Stimulated activated CD4-positive, alpha-beta T cell treated with anti-CD3 and anti-CD28 coated beads, Interleukin-1b, Interleukin-23, amount 100 ng/mL, for 24 hours (primary cell): Measurements from ENCODE around the gene ANKRD33.

Experiments used
- DNase-seq, 4 experiments: peaks; one replicate each; pipeline ENCODE4 v3.0.0-alpha.2; 2020; ENCODE audit warnings: low read depth in 4 of 4, low spot score in 1 of 4

The ANKRD33 gene

DNA sequence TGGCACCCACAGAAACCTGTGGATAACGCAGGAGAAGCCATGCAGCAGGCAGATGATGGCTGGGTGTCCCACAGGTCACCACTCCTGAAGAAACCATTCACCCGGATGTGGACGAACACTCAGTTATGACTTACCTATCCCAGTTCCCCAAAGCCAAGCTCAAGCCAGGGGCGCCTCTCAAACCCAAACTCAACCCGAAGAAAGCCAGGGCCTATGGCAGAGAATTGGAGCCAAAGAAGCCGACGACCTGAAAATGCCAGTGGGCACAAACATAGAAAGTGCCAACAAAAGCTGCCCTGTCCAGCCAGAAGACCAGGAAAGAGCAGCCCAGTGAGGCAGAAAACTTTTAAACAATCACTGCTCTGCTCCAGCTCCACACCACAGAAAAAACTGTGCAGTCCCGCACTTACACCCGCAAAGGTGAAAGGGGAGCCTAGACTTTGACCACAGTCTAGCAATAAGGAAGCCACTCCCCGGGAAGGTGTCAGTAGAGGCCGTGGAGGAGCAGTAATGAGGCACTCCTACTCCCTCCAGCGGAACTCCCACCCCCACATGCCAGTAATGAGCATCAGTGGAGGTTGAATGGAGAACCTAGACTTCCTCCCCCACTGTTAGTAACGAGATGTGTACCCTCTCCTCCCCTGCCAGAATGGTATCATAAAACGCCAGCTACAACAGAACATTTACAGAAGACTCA is 13.4 kb downstream of the ANKRD33 start:
- no peak for DNase-seq

DNA sequence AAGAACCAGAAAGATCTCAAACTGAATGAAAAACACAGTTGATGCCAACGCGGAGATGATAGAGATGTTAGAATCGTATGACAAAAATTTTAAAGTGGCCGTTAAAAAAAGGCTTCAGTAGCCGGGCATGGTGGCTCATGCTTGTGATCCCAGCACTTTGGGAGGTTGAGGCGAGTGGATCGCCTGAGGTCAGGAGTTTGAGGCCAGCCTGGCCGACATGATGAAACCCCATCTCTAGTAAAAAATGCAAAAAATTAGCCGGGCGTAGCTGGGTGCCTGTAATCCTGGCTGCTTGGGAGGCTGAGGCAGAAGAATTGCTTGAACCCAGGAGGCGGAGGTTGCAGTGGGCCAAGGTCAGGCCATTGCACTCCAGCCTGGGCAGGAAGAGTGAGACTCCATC is 14.0 kb downstream of the ANKRD33 start:
- no peak for DNase-seq

DNA sequence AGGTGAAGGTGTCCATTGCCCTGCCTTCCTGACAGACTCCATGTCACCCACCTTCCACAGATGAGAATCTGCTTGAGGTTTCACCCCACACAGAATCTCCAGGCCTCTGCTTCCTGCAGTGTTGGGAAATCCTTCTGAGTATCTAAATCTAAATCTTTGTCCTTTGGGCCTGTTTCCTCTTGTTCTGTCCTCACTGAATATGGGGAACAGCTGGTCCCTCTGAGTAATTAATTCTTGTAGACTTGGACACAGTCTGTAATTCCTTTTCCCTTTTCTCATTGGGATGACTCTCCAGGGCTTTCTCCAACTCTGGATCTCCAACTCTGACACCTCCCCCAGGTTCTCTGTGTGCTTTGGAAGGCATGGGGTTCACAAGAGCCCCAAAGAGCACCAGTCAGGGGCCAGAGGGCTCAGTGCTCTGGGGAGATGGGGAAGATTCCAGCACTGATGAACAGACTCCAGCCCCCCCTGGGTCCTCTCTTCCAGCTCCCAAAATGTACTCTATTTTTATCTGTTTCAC is 17.1 kb downstream of the ANKRD33 start:
- DNase-seq = no peak

DNA sequence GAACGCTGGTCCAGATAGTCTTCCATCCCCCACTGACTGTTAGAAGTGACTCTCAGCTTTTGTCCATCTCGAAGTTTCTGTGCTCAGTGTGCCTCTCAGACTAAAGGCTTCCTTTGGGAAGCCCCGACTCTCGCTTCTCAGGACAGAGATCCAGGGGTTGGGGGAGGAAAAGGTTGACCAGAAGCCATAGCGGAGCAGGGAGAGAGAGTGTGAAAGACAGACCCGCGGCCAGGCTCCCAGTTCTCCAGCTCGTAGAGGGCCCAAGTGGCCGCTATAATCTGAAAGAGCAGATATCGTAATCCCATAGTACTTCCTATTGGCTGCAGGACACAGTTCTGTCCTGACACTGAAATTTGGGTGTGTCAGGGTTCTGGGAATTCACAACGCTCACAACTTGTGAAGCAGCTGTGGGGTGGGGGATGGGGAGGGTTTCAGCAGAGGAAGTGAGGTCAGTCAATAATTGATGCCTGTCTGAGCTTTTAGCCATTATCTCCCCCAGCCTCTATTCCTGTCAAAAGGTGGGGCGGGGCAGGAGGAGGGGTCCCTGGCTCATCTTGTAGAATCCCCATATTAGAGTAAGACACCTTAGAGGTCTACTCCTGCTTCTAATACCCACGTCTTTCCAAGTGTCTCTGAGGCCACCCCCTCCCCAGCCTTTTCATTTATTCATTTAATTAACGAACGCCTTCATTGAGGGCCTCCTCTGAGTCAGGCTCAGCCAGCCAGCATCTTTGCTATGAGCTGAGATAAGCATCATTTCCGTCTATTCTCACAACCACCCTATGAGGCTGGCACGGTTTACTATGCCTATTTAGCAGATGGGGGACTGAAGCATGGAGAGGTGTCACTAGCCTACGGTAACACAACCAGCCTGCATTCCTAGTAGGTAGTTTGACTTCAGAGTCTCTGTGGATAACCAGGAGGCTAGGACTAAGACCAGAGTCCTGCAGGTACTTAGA is 17.8 kb downstream of the ANKRD33 start:
- DNase-seq = no peak

DNA sequence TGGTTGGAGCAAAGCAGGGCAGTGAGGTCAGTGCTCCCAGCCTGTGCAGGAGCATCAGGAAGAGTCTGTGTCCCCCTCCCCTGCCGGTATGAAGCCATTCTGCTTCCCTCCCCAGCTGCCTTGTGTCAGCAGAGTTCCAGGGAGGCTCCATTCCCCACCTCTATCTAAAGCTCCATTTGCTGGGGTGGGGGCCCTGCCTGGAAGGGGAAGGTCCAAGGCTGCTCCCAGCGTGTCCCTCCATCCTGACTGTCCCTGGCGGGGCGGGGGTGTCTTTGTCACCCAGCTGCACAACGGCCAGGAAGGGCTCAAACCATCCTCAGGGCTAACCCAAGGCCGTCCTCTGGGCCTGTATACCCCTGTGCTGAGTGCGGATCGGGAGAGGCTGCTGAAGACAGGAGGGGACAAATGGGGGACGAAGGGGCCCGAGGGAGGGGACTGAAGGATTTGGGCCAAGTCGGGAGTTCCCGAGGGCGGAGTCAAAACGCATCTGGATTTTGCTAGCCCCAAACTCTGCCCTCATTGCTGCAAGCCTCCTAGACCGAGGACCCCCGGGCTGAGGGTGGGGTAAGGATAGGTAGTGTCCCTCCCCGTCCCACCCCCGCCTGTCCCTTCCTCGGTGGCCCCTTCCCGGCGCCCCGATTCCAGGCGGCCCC is 18.7 kb downstream of the ANKRD33 start:
- DNase-seq = no peak

DNA sequence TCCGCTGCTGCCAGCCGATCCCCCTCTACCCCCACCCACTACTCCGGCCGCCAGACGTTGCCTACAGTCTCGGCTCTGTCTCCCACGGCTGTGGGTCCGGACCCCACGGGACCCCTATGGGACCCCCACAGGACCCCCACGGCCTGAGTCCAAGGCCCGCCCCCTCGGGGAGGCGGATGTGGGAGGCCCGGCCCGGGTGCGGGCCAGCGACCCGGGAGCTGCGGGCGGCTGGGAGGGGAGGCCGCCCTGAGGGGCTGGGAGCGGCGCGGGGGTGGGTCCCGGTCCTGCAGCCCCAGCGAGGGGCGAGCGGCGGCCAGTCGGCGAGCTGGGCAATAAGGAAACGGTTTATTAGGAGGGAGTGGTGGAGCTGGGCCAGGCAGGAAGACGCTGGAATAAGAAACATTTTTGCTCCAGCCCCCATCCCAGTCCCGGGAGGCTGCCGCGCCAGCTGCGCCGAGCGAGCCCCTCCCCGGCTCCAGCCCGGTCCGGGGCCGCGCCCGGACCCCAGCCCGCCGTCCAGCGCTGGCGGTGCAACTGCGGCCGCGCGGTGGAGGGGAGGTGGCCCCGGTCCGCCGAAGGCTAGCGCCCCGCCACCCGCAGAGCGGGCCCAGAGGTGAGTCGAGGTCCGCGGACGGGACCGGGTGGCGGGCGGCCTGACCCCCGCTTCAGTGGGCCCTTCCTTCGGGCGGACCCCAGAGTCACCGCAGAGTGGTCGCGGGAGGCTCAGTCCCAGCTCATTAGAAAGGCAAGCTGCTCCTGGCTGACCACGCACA is 19.4 kb downstream of the ANKRD33 start, which contains the start of gene ACVRL1:
TSS of gene ACVRL1 (plus strand) at position 422 of the 773 bp plus-strand sequence. CDS start 4,971 bp downstream, outside the sequence.
- no peak for DNase-seq

DNA sequence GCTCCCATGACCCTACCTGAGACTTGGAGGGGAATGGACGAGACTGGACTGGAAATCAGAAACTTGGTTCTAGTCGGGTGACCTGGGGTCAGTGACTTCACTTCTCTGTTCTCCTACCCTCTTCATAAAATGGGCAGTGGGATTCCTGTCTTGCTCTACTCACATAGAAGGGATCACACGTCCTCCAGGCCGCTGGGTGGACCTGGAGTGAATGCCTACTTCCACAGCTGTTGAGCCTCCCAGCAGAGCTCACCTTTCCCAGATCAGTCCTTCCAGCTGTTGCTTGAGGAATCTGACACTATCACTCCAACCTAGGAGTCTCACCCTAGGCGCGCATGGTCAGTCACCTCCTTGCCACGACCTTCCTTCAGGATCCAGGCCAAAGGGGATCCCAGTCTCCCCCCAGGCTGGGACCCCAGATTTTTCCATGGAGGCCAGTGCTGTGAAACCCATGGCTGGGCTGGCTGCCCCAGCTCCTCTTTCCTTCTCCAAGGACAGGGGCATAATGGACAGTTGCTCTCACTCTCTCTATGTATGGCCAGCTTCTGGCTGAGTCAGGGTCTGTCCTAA is 20.0 kb downstream of the ANKRD33 start:
- DNase-seq = no peak

DNA sequence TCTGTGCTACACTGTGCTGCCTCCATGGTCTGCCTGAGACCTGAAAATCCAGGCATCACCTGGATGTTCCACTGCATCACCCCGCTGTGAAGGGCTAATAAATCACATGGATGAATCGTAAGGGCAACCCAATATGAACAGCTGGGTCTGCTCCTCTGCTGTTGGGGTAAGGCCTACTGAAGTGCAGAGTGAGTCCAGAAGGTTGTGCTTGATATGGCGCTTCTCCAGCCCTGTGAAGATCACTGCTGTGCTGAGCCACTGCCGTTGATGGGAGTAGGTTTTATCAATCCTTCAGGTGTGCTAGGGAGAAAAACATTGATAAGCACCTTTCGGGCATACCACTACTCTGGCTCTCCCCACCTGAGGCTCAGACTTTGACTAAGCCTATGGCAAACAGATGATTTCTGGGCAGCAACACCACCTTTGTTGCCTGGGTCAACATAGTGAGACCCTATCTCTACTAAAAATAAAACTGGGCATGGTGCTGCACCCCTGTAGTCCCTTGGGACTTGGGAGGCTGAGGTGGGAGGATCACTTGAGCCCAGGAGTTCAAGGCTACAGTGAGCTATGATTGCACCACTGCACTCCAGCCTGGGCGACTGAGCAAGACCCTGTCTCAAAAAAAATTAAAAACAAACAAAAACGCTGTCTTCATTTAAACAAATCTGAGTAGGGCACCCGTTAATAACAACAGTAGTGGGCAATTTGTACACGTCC is 21.1 kb downstream of the ANKRD33 start:
- DNase-seq = no peak

DNA sequence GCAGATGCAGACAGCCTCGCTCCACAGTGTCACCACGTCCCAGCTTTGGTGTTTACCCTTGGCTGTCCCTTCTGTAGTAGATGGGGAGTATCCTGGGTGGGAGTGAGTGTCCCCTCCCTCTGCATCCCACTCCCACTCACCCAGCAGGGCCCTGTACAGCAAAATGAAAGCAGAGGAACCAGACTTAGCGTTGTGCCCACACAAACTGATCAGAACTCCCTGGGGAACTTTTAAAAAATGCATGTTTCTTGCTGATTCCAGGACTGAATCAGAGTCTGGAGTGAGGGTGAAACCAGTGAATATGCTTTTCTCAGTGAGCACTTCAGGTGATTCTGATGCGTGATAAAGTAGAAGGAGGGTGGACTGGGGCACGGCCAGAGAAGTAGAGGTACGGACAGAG is 22.3 kb downstream of the ANKRD33 start:
- no peak for DNase-seq

DNA sequence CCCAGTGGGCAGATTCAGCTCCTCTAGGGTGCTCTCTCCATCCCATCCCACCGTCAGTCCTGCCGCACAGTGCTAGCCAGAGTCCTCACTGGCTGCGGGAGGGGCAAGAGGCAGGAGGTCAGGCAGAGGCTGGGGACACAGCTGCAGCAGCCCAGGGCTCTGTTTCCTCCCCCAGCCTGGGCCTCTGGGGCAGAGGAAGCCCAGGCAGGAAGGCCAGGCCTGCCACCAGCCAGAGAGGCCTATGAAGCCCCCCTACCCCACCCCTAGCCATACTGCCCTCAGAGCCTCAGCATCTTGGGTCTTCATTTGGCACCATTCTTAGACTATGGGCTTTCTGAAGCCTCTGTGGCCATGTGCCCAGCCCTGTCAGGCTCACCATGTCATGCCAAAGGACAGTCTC is 22.8 kb downstream of the ANKRD33 start:
- DNase-seq = no peak

DNA sequence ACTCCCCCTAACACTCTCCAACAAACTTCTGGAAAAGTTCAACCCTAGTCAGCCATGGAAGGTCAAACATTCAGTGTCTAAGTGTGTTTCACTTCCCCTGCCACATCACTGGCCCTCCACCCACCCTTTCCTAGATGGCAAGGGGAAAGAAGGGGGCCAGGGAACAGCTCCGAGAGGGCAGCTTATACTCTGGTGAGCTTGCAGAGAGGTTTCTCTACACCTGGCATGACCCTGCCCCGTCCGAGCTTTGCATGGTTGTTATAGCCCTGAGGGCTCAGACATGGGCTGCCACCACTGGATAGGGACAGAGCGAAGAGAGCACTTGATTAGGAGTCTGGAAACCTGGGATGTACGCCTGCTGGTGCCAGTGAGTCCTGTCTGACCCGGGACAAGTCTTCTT is 23.4 kb downstream of the ANKRD33 start:
- no peak for DNase-seq

DNA sequence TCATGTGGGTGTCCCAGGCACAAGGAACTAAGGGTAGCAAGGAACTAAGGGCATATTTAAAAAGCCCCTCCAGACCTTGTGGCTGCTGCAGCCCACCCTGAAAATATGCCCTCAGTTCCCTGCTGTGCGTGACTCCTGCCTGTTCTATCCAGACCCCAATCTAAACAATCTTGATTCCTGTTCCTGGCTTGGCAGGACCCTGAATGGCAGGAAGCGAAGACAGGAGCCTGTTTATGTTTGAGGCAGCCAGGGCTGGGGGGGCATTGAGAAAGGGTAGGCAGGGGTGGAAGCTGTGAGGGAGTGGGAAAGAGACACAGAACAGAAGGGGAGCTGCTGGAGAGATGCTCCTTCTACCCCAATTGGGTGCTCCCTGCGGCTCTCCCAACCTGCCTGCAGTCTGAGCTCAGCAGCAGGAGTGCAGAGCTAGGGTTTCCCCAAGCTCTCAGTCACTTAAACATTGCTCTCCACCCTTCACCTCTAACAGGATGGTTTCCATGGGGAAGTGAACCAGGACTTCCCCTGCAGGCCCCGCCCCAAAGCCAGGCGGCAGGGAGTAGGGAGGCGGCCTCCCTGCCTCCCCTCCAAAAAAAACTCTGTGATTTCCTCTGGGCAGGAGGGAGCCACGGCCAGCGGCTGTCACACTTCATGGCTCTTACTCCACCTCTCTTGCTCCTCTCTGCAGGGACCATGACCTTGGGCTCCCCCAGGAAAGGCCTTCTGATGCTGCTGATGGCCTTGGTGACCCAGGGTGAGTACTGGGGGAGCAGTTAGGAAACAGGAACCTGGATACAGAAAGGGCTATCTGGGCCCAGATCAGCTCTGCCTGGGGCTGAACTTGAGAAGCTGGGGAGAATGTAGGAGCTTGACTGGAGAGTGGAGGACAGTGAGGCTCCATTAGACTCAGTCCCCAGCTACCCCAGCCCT is 24.1 kb downstream of the ANKRD33 start:
- DNase-seq = no peak

DNA sequence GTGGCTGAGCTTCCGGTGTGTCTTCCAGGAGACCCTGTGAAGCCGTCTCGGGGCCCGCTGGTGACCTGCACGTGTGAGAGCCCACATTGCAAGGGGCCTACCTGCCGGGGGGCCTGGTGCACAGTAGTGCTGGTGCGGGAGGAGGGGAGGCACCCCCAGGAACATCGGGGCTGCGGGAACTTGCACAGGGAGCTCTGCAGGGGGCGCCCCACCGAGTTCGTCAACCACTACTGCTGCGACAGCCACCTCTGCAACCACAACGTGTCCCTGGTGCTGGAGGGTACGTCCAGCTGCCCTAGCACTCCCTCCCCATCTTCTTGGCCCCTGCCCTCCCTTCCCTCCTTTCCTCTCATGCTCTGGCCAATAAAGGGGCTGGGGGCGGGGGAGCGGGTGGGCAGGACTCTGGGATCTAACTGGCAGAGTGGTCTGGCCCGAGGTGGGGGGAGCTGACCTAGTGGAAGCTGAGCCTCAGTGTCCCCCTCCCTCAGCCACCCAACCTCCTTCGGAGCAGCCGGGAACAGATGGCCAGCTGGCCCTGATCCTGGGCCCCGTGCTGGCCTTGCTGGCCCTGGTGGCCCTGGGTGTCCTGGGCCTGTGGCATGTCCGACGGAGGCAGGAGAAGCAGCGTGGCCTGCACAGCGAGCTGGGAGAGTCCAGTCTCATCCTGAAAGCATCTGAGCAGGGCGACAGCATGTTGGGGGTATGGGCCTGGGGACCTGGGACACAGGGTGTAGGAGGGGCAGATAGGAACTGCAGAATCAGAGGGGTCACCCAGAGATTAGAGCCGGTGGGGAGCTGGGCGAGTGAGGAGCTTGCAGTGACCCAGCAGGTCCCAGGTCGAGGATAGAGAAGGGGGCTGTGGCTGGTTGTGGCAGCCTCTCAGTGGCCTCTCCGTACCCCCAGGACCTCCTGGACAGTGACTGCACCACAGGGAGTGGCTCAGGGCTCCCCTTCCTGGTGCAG is 25.4 kb downstream of the ANKRD33 start:
- no peak for DNase-seq

DNA sequence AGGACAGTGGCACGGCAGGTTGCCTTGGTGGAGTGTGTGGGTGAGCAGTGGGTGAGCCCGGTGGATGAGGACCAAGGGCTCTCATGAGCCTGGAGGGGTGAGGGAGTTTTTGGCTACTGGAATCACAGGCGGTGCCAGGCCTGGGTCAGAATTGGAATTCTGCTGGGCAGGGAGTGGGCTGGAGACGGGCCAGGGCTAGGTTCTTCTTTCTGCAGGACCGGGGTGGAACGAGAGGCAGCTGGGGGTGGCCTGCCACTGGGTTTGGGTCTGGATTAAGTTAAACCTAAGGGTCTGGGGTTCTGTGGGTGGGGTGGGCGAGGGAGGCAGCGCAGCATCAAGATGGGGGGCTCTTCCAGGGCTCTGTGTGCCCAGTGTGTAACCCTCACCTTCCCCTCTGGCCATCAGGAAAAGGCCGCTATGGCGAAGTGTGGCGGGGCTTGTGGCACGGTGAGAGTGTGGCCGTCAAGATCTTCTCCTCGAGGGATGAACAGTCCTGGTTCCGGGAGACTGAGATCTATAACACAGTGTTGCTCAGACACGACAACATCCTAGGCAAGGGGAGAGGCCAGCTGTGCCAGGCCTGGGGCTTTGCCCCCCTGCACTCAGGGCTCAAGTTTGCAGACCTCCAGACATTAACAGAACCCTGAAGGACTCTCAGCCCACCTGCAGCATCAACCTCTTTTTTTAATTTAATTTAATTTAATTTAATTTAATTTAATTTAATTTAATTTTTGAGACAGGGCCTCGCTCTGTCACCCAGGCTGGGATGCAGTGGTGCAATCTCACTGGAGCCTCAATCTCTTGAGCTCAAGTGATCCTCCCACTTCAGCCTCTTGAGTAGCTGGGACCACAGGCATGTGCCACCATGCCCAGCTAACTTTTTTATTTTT is 26.4 kb downstream of the ANKRD33 start:
- no peak for DNase-seq

DNA sequence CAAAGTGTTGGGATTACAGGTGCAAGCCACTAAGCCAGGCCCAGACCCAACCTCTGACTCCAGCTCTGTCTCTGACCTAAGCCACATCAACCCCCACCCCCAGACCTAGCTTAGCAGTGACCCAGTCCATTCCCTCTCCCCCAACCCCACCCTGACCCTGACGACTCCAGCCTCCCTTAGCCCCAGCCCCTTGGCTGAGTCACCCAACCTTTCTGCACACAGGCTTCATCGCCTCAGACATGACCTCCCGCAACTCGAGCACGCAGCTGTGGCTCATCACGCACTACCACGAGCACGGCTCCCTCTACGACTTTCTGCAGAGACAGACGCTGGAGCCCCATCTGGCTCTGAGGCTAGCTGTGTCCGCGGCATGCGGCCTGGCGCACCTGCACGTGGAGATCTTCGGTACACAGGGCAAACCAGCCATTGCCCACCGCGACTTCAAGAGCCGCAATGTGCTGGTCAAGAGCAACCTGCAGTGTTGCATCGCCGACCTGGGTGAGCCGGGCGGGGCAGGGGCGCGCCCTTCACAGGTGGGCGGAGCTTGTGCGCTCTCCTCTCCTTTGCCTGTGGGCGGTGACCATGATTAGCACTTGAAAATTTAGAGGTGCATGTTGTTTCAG is 27.2 kb downstream of the ANKRD33 start:
- DNase-seq = no peak

DNA sequence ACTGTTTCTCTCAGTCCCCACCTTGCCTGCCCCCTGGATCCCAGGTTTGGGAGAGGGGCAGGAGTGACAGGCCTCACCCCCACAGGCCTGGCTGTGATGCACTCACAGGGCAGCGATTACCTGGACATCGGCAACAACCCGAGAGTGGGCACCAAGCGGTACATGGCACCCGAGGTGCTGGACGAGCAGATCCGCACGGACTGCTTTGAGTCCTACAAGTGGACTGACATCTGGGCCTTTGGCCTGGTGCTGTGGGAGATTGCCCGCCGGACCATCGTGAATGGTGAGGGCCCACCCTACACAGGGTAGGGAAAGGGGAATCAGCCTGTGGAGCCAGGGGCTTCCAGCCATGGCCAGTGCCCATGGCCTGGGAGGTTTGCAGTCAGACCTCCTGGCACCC is 28.0 kb downstream of the ANKRD33 start:
- no peak for DNase-seq
